IMR-90 (cell line): ENCODE data around the gene KCNH4. TPM values are rescaled to one million over a fixed set of nuclear protein-coding genes. Genes with fewer than 3 reads are reported as not detected.
A peak's percentile ranks its signal among the peaks of the same experiment; 100 is the strongest.

Source experiments
- ATAC-seq: fragments of 200-7000 bp; cut with Tn5 transposase; 2 replicates; pipeline ENCODE4 v1.9.1; 2020; ENCODE audit warnings: low read depth, mild to moderate bottlenecking, moderate library complexity
- BruUV-seq: library from RNA; stranded (reverse); fragments of 400-500 nt; replicated peaks from 2 replicates; lab custom pipeline; 2021; lab: Mats Ljungman, UMichigan
- CTCF ChIA-PET: fragments of 300-600 bp; formaldehyde crosslinking; extraction: SDS; loops from one replicate; lab custom pipeline; 2021; ENCODE audit warnings: antibody characterized with exemption; lab: Yijun Ruan, JAX
- POLR2A ChIA-PET: fragments of 300-600 bp; sonication (Branson Sonifier 250); formaldehyde crosslinking; loops from one replicate; lab custom pipeline; 2022; ENCODE audit warnings: antibody characterized with exemption; ENCODE audit not compliant: unreplicated experiment; lab: Charles Lee
- DNase-seq: peaks from one replicate; pipeline ENCODE4 v3.0.0; 2013
- H2AFZ ChIP-seq: replicated peaks from 2 replicates; pipeline ENCODE3; 2013; ENCODE audit warnings: low read length, mild to moderate bottlenecking; ENCODE audit not compliant: poor library complexity
- H2AK5ac ChIP-seq: 2 replicates; pipeline ENCODE4 v1.6.1; 2013; ENCODE audit warnings: low read depth, low read length, inconsistent platforms
- H2AK9ac ChIP-seq: replicated peaks from 2 replicates; pipeline ENCODE3; 2013; ENCODE audit warnings: mild to moderate bottlenecking, low read depth, low read length, moderate library complexity; ENCODE audit not compliant: poor library complexity
- H2BK120ac ChIP-seq: 2 replicates; pipeline ENCODE4 v1.6.1; 2013; ENCODE audit warnings: low read depth, low read length, inconsistent platforms
- H2BK15ac ChIP-seq: 3 replicates; pipeline ENCODE4 v1.6.1; 2013; ENCODE audit warnings: low read depth, low read length, inconsistent platforms
- H2BK20ac ChIP-seq: 2 replicates; pipeline ENCODE4 v1.6.1; 2013; ENCODE audit warnings: low read depth, mild to moderate bottlenecking, inconsistent platforms, low read length, moderate library complexity
- H2BK5ac ChIP-seq: 2 replicates; pipeline ENCODE4 v1.6.1; 2013; ENCODE audit warnings: mild to moderate bottlenecking, low read depth, low read length, inconsistent platforms; ENCODE audit not compliant: poor library complexity, severe bottlenecking
- H3K14ac ChIP-seq: replicated peaks from 2 replicates; pipeline ENCODE4 v1.6.1; 2013; ENCODE audit warnings: low read depth, low read length, inconsistent platforms
- H3K18ac ChIP-seq: 2 replicates; pipeline ENCODE4 v1.6.1; 2013; ENCODE audit warnings: low read depth, low read length, control low read depth
- H3K23ac ChIP-seq: 2 replicates; pipeline ENCODE4 v1.6.1; 2013; ENCODE audit warnings: low read depth, low read length, inconsistent platforms
- H3K27ac ChIP-seq: 2 replicates; pipeline ENCODE4 v1.5.1; 2013; ENCODE audit warnings: mild to moderate bottlenecking, control low read depth, low read length; ENCODE audit not compliant: insufficient read depth
- H3K27me3 ChIP-seq: 2 replicates; pipeline ENCODE4 v1.6.1; 2013; ENCODE audit warnings: low read length; ENCODE audit not compliant: control insufficient read depth, insufficient read depth
- H3K36me3 ChIP-seq: 2 replicates; pipeline ENCODE4 v1.6.1; 2013; ENCODE audit warnings: low read length, mixed read lengths; ENCODE audit not compliant: control insufficient read depth, insufficient read depth
- H3K4ac ChIP-seq: 2 replicates; pipeline ENCODE4 v1.6.1; 2013; ENCODE audit warnings: low read depth, low read length, inconsistent platforms
- H3K4me1 ChIP-seq: 2 replicates; pipeline ENCODE4 v1.6.1; 2013; ENCODE audit warnings: low read length, mixed read lengths; ENCODE audit not compliant: control insufficient read depth, insufficient read depth
- H3K4me2 ChIP-seq: 2 replicates; pipeline ENCODE4 v1.6.1; 2013; ENCODE audit warnings: low read depth, mild to moderate bottlenecking, control low read depth, low read length, moderate library complexity
- H3K4me3 ChIP-seq: 2 replicates; pipeline ENCODE4 v1.5.1; 2013; ENCODE audit warnings: low read depth, mild to moderate bottlenecking, control low read depth, low read length, moderate library complexity; ENCODE audit not compliant: insufficient read depth
- H3K56ac ChIP-seq: 2 replicates; pipeline ENCODE4 v1.6.1; 2013; ENCODE audit warnings: low read length, inconsistent platforms; ENCODE audit not compliant: insufficient read depth; ENCODE audit errors: extremely low read depth
- H3K79me1 ChIP-seq, 2 experiments: 2 replicates each; pipeline ENCODE4 v1.6.1; 2013; ENCODE audit warnings: low read length in 2 of 2, inconsistent platforms in 1 of 2, low read depth in 1 of 2
- H3K9ac ChIP-seq: 2 replicates; pipeline ENCODE4 v1.6.1; 2013; ENCODE audit warnings: low read depth, low read length, control low read depth
- H3K9me1 ChIP-seq: 2 replicates; pipeline ENCODE4 v1.6.1; 2013; ENCODE audit warnings: low read length, inconsistent platforms; ENCODE audit not compliant: insufficient read depth
- H3K9me3 ChIP-seq: 2 replicates; pipeline ENCODE4 v1.6.1; 2013; ENCODE audit warnings: low read length; ENCODE audit not compliant: control insufficient read depth, insufficient read depth
- H4K20me1 ChIP-seq: 2 replicates; pipeline ENCODE4 v1.6.1; 2013; ENCODE audit warnings: low read length, inconsistent platforms; ENCODE audit not compliant: insufficient read depth
- H4K5ac ChIP-seq: 2 replicates; pipeline ENCODE4 v1.6.1; 2013; ENCODE audit warnings: mild to moderate bottlenecking, low read depth, low read length, control low read depth
- H4K8ac ChIP-seq, 2 experiments: 2 replicates each; pipeline ENCODE4 v1.6.1; 2013; ENCODE audit warnings: low read depth in 2 of 2, low read length in 2 of 2, control low read depth in 1 of 2, inconsistent platforms in 1 of 2
- H4K91ac ChIP-seq: 2 replicates; pipeline ENCODE4 v1.6.1; 2013; ENCODE audit warnings: low read depth, low read length, inconsistent platforms; ENCODE audit not compliant: insufficient read depth
- BHLHE40 ChIP-seq: fragments of 150-350 bp; IDR thresholded peaks from 2 replicates; pipeline ENCODE4 v1.6.1; 2016; ENCODE audit warnings: mild to moderate bottlenecking, low read depth, low read length
- CEBPB ChIP-seq: IDR thresholded peaks from 2 replicates; pipeline ENCODE4 v1.6.1; 2012; ENCODE audit warnings: low read depth, low read length, improper control_type of control experiment
- MXI1 ChIP-seq: IDR thresholded peaks from 2 replicates; pipeline ENCODE4 v1.6.1; 2012; ENCODE audit warnings: low read depth, mild to moderate bottlenecking, low read length, moderate library complexity, borderline replicate concordance
- RAD21 ChIP-seq: IDR thresholded peaks from 2 replicates; pipeline ENCODE4 v1.6.1; 2012; ENCODE audit warnings: low read length, improper control_type of control experiment
- RCOR1 ChIP-seq: IDR thresholded peaks from 2 replicates; pipeline ENCODE4 v1.6.1; 2012; ENCODE audit warnings: mild to moderate bottlenecking, low read length, improper control_type of control experiment; ENCODE audit not compliant: insufficient replicate concordance
- SMC3 ChIP-seq: fragments of 150-350 bp; IDR thresholded peaks from 2 replicates; pipeline ENCODE4 v1.6.1; 2016; ENCODE audit warnings: low read depth, mild to moderate bottlenecking, antibody characterized with exemption, low read length, moderate library complexity
- WGBS, 2 experiments: methylation state at CpG; one replicate each; pipeline versions ENCODE4 v1.1.5 to v1.1.7; 2013; ENCODE audit warnings: missing lambda C conversion rate in 2 of 2; ENCODE audit not compliant: insufficient read length in 1 of 2; ENCODE audit errors: extremely low coverage in 2 of 2; 5-methylcytosine and 5-hydroxymethylcytosine counted together
- dilution Hi-C: fragments of 300-500 bp; cut with HindIII; formaldehyde crosslinking; loops from one replicate; pipeline ENCODE4 v1.14.3; 2018; ENCODE audit warnings: low sequenced_read_pairs; ENCODE audit not compliant: unreplicated experiment
- in situ Hi-C: fragments of 300-500 bp; cut with MboI; formaldehyde crosslinking; loops from 3 replicates; pipeline ENCODE4 v1.14.3; 2019; ENCODE audit warnings: low sequenced_read_pairs, inconsistent platforms, mixed read lengths
- intact Hi-C: fragments of 100-400 bp; cut with micrococcal nuclease; formaldehyde crosslinking; loops from 2 replicates; pipeline ENCODE4 v1.10.0; 2022
- polyA plus RNA-seq, 3 experiments: library from polyadenylated mRNA; depleted of rRNA; stranded (reverse); fragments of >200 nt; gene quantifications; 2 replicates each; pipeline ENCODE4 v1.2.3, GENCODE V29; 2012; ENCODE audit warnings: low replicate concordance in 1 of 3
- total RNA-seq: library from RNA; depleted of rRNA; stranded (reverse); fragments of >200 nt; gene quantifications from 2 replicates; pipeline ENCODE4 v1.2.3, GENCODE V29; 2012

Gene KCNH4
- total and polyA plus RNA-seq, 2 of the 4 experiments (the other 2 are of a cell fraction) = 0.03 TPM; not detected in 1

GRCh38 chr17:42138749-42139492 is 42.0 kb downstream of the KCNH4 start:
- H3K9ac ChIP-seq = no peak overlapping the region
- peak overlapping the region; percentile 38; the same call in 1 of the 2 replicates for H3K23ac ChIP-seq
- peaks cover 36% of the 10 kb centered on the region for H3K4me1 ChIP-seq
- no peak overlapping the region for H2AK9ac ChIP-seq
- H4K20me1 ChIP-seq = peaks cover 80% of the 10 kb centered on the region
- no peak overlapping the region for H3K56ac ChIP-seq
- H4K91ac ChIP-seq = no peak overlapping the region
- H3K4ac ChIP-seq = peak overlapping the region; percentile 45; the same call in 1 of the 2 replicates
- ChIA-PET CTCF (no interaction called here), POLR2A (no interaction called here)
- no peak overlapping the region for H2BK20ac ChIP-seq
- intact Hi-C loops (loop anchor here (10.0 kb wide), 1 partner anchor 386 kb away; no protein-coding TSS in a partner anchor), dilution Hi-C loops (no loop called here), in situ Hi-C loops (no loop called here)
- no peak overlapping the region for H3K27ac ChIP-seq
- H3K4me2 ChIP-seq = no peak overlapping the region
- DNase-seq (peak; percentile 33), ATAC-seq (peak; percentile 42)
- no peak overlapping the region for H4K8ac ChIP-seq
- no peaks in the 10 kb centered on the region for H3K27me3 ChIP-seq
- no peak overlapping the region for H2BK5ac ChIP-seq
- no peak overlapping the region for H4K5ac ChIP-seq
- 76% methylated on average over 5 of the region's 7 CpGs; no CpG with 5 or more reads in 1 of the 2 experiments for WGBS, 2 experiments
- no peak overlapping the region for H2AK5ac ChIP-seq
- BruUV-seq = no TSS peak
- H3K9me1 ChIP-seq = peaks cover 54% of the 10 kb centered on the region
- H2AFZ ChIP-seq = peak overlapping the region; percentile 23
- TF ChIP-seq SMC3 (no peak), RAD21 (no peak), CEBPB (no peak), RCOR1 (no peak), BHLHE40 (no peak), MXI1 (no peak)
- peaks cover 10% of the 10 kb centered on the region for H3K36me3 ChIP-seq
- H3K18ac ChIP-seq = no peak overlapping the region
- H3K79me1 ChIP-seq = peaks cover 30 to 89% of the 10 kb centered on the region in 2 experiments
- no peak overlapping the region for H3K4me3 ChIP-seq
- H3K14ac ChIP-seq = peak overlapping the region; percentile 22
- H3K9me3 ChIP-seq = no peaks in the 10 kb centered on the region
- peak overlapping the region; percentile 40; the same call in 1 of the 2 replicates for H2BK120ac ChIP-seq
- H2BK15ac ChIP-seq = no peak overlapping the region
